WERI-Rb-1 (cell line): ENCODE results near the gene ATP5PF.
"Not testable (repeated sequence)": the region's sequence is repeated elsewhere in the genome, so short reads cannot be mapped to it uniquely, and the experiment has no call there.

Experiments used
- DNase-seq: peaks from one replicate; pipeline ENCODE4 v3.0.0-alpha.2; 2020
- H3K27ac ChIP-seq: fragments of 250-450 bp; sonication (Bioruptor Pico); 2 replicates; pipeline ENCODE4 v1.5.1; 2020; ENCODE audit warnings: mild to moderate bottlenecking, moderate library complexity
- H3K27me3 ChIP-seq: fragments of 250-450 bp; sonication (Bioruptor Pico); 2 replicates; pipeline ENCODE4 v1.5.1; 2021; ENCODE audit warnings: mild to moderate bottlenecking, low read depth, moderate library complexity; ENCODE audit not compliant: insufficient read depth, severe bottlenecking
- H3K36me3 ChIP-seq: fragments of 250-450 bp; sonication (Bioruptor Pico); 2 replicates; pipeline ENCODE4 v1.5.1; 2020; ENCODE audit warnings: mild to moderate bottlenecking, moderate library complexity
- H3K4me3 ChIP-seq: 2 replicates; pipeline ENCODE4 v1.5.1; 2011; ENCODE audit warnings: low read depth, mild to moderate bottlenecking, control low read depth, low read length
- H3K9me3 ChIP-seq: fragments of 250-450 bp; sonication (Bioruptor Pico); 2 replicates; pipeline ENCODE4 v1.5.1; 2021; ENCODE audit warnings: mild to moderate bottlenecking, moderate library complexity; ENCODE audit not compliant: severe bottlenecking
- CTCF ChIP-seq: IDR thresholded peaks from 2 replicates; pipeline ENCODE4 v1.5.1; 2011; ENCODE audit warnings: low read depth, mild to moderate bottlenecking, control low read depth, inconsistent platforms, low read length

The ATP5PF gene

GRCh38 chr21:25733859-25734653, 648 bp downstream of the ATP5PF start:
- H3K27ac ChIP-seq: peak overlapping the region; percentile 100
- no peak for TF ChIP-seq CTCF
- H3K36me3 ChIP-seq: peaks cover 24% of the 10 kb centered on the region
- H3K4me3 ChIP-seq: peak overlapping the region; percentile 89
- no peaks in the 10 kb centered on the region for H3K9me3 ChIP-seq
- DNase-seq: no peak
- no peaks in the 10 kb centered on the region for H3K27me3 ChIP-seq

GRCh38 chr21:25732091-25732760, 2.5 kb downstream of the ATP5PF start:
- no peak overlapping the region for H3K27ac ChIP-seq
- no peak for TF ChIP-seq CTCF
- peaks cover 43% of the 10 kb centered on the region for H3K36me3 ChIP-seq
- no peak for DNase-seq
- H3K27me3 ChIP-seq: no peaks in the 10 kb centered on the region
- H3K4me3 ChIP-seq: no peak overlapping the region
- H3K9me3 ChIP-seq: no peaks in the 10 kb centered on the region

GRCh38 chr21:25722631-25723030, 12.1 kb downstream of the ATP5PF start:
- DNase-seq: no peak
- H3K36me3 ChIP-seq: peaks cover 65% of the 10 kb centered on the region
- no peak overlapping the region for H3K27ac ChIP-seq
- no peaks in the 10 kb centered on the region for H3K27me3 ChIP-seq
- H3K9me3 ChIP-seq: no peaks in the 10 kb centered on the region
- no peak for TF ChIP-seq CTCF
- H3K4me3 ChIP-seq: no peak overlapping the region

- Histone ChIP-seq H3K27me3 (no peaks in the 10 kb centered on the region), H3K36me3 (peaks cover 59% of the 10 kb centered on the region), H3K9me3 (no peaks in the 10 kb centered on the region), H3K27ac (no peak overlapping the region), H3K4me3 (no peak overlapping the region)
- TF ChIP-seq CTCF: no peak
- DNase-seq: no peak
Measured at GRCh38 chr21:25721987-25722386, 12.7 kb downstream of the ATP5PF start.

GRCh38 chr21:25717491-25718147, 17.1 kb downstream of the ATP5PF start:
- no peak for TF ChIP-seq CTCF
- no peak for DNase-seq
- H3K36me3 ChIP-seq: peaks cover 47% of the 10 kb centered on the region
- no peak overlapping the region for H3K27ac ChIP-seq
- H3K9me3 ChIP-seq: no peaks in the 10 kb centered on the region
- H3K4me3 ChIP-seq: no peak overlapping the region
- H3K27me3 ChIP-seq: no peaks in the 10 kb centered on the region

GRCh38 chr21:25714066-25714465, 20.6 kb downstream of the ATP5PF start:
- H3K4me3 ChIP-seq, H3K9me3 ChIP-seq, DNase-seq, H3K27me3 ChIP-seq, H3K27ac ChIP-seq: not testable (repeated sequence)
- H3K36me3 ChIP-seq: peaks cover 60% of the 10 kb centered on the region
